ENCODE data around the gene INPP5D. TPM values are rescaled to one million over a fixed set of nuclear protein-coding genes. Genes with fewer than 3 reads are reported as not detected.

INPP5D gene
- total RNA-seq, 1 donor from 2014 or later = 275 TPM

- peak overlapping the region; percentile 92 for H3K4me3 Mint-ChIP-seq
- DNase-seq = no peak
- intact Hi-C loops (cut with micrococcal nuclease) = loop anchor here (1.0 to 5.0 kb wide), 13 partner anchors 49 to 700 kb away; partner anchors contain the start of genes GIGYF2 and INPP5D
- H3K4me1 Mint-ChIP-seq = peaks cover 49% of the 10 kb centered on the region
- peaks cover 24% of the 10 kb centered on the region for H3K36me3 Mint-ChIP-seq (ENCODE audit: low read depth)
- H3K9me3 Mint-ChIP-seq = no peaks in the 10 kb centered on the region
- peak overlapping the region; percentile 91 for H3K27ac Mint-ChIP-seq
- ChIA-PET CTCF (interaction anchor here (0.7 to 2.9 kb wide), 17 partner anchors 10 to 441 kb away, joined by 3 to 24 read pairs (median 5); no protein-coding TSS in a partner anchor), POLR2A (interaction anchor here (0.6 to 2.6 kb wide), 18 partner anchors 8 to 397 kb away, joined by 3 to 19 read pairs (median 4); partner anchors contain the start of genes DGKD and INPP5D)
- TF ChIP-seq CTCF (IDR thresholded peaks at IDR 0.05) = no peak
- H3K27me3 Mint-ChIP-seq = no peaks in the 10 kb centered on the region
- no peak for ATAC-seq (ENCODE audit: low read depth)
Measured at GRCh38 chr2:233250985-233251305, 190.8 kb downstream of the INPP5D start.

GRCh38 chr2:233251306-233252116, 191.4 kb downstream of the INPP5D start, which contains the start of gene ATG16L1:
ATG16L1 (plus strand) TSS chr2:233251673; CDS start chr2:233251828, 155 bp downstream.
- intact Hi-C loops (cut with micrococcal nuclease) = loop anchor here (1.0 to 5.0 kb wide), 13 partner anchors 49 to 700 kb away; partner anchors contain the start of genes GIGYF2 and INPP5D
- peak; percentile 57 for TF ChIP-seq CTCF (IDR thresholded peaks at IDR 0.05)
- no peaks in the 10 kb centered on the region for H3K27me3 Mint-ChIP-seq
- peaks cover 29% of the 10 kb centered on the region for H3K36me3 Mint-ChIP-seq (ENCODE audit: low read depth)
- H3K9me3 Mint-ChIP-seq = no peaks in the 10 kb centered on the region
- CTCF ChIA-PET = interaction anchor here (0.7 to 2.9 kb wide), 17 partner anchors 10 to 442 kb away, joined by 3 to 24 read pairs (median 5); no protein-coding TSS in a partner anchor
- peaks cover 53% of the 10 kb centered on the region for H3K4me1 Mint-ChIP-seq
- H3K4me3 Mint-ChIP-seq = peak within 1 kb of the TSS; percentile 92
- H3K27ac Mint-ChIP-seq = peak within 1 kb of the TSS; percentile 91
- DNase-seq = peak; percentile 88
- POLR2A ChIA-PET = interaction anchor here (0.5 to 2.6 kb wide), 19 partner anchors 9 to 397 kb away, joined by 3 to 19 read pairs (median 4); partner anchors contain the start of genes DGKD and INPP5D
- peak; percentile 98 for ATAC-seq (ENCODE audit: low read depth)

GRCh38 chr2:233252227-233252626, 192.1 kb downstream of the INPP5D start:
- no peak for TF ChIP-seq CTCF (IDR thresholded peaks at IDR 0.05)
- ChIA-PET CTCF (interaction anchor here (1.2 to 2.9 kb wide), 5 partner anchors 105 to 399 kb away, joined by 3 to 24 read pairs (median 3); no protein-coding TSS in a partner anchor), POLR2A (interaction anchor here (0.5 to 2.6 kb wide), 9 partner anchors 11 to 192 kb away, joined by 3 to 19 read pairs (median 7); partner anchors contain the start of genes DGKD and INPP5D)
- peaks cover 53% of the 10 kb centered on the region for H3K4me1 Mint-ChIP-seq
- H3K36me3 Mint-ChIP-seq (ENCODE audit: low read depth) = peaks cover 33% of the 10 kb centered on the region
- H3K9me3 Mint-ChIP-seq = no peaks in the 10 kb centered on the region
- ATAC-seq (ENCODE audit: low read depth) (no peak), DNase-seq (no peak)
- H3K4me3 Mint-ChIP-seq = peak overlapping the region; percentile 92
- H3K27ac Mint-ChIP-seq = peak overlapping the region; percentile 91
- no peaks in the 10 kb centered on the region for H3K27me3 Mint-ChIP-seq
- intact Hi-C loops (cut with micrococcal nuclease) = loop anchor here (5.0 kb wide), 4 partner anchors 130 to 555 kb away; partner anchors contain the start of gene GIGYF2

- intact Hi-C loops (cut with micrococcal nuclease) = no loop called here
- CTCF ChIA-PET = no interaction called here
- Mint-ChIP-seq H3K27ac (peak overlapping the region; percentile 59), H3K36me3 (ENCODE audit: low read depth) (peaks cover 60% of the 10 kb centered on the region), H3K4me3 (no peak overlapping the region), H3K4me1 (peaks cover 49% of the 10 kb centered on the region), H3K27me3 (no peaks in the 10 kb centered on the region), H3K9me3 (no peaks in the 10 kb centered on the region)
- no peak for TF ChIP-seq CTCF (IDR thresholded peaks at IDR 0.05)
- ATAC-seq (ENCODE audit: low read depth) (no peak), DNase-seq (no peak)
- POLR2A ChIA-PET = no interaction called here
Measured at GRCh38 chr2:233255151-233255550, 195.0 kb downstream of the INPP5D start.

- Mint-ChIP-seq H3K4me1 (peaks cover 44% of the 10 kb centered on the region), H3K36me3 (ENCODE audit: low read depth) (peaks cover 69% of the 10 kb centered on the region), H3K4me3 (no peak overlapping the region), H3K9me3 (no peaks in the 10 kb centered on the region), H3K27me3 (no peaks in the 10 kb centered on the region), H3K27ac (no peak overlapping the region)
- POLR2A ChIA-PET = no interaction called here
- TF ChIP-seq CTCF (IDR thresholded peaks at IDR 0.05) = no peak
- ATAC-seq (ENCODE audit: low read depth) (no peak), DNase-seq (no peak)
- CTCF ChIA-PET = no interaction called here
- intact Hi-C loops (cut with micrococcal nuclease) = no loop called here
Measured at GRCh38 chr2:233256048-233256447, 195.9 kb downstream of the INPP5D start.
